ENCODE results near the gene CAMKMT.
"Not testable (repeated sequence)": the region's sequence is repeated elsewhere in the genome, so short reads cannot be mapped to it uniquely, and the experiment has no call there.

CAMKMT gene

GRCh38 chr2:44360749-44361329 is 908 bp upstream of the CAMKMT start:
- peak; percentile 9 for DNase-seq (ENCODE audit: low spot score)

GRCh38 chr2:44362207-44363015 is 664 bp downstream of the CAMKMT start:
- DNase-seq (ENCODE audit: low spot score) = peak; percentile 32

- DNase-seq (ENCODE audit: low spot score) = no peak
Measured at GRCh38 chr2:44364604-44365003, 2.9 kb downstream of the CAMKMT start.

- no peak for DNase-seq (ENCODE audit: low spot score)
Measured at GRCh38 chr2:44367591-44367990, 5.8 kb downstream of the CAMKMT start.

GRCh38 chr2:44369392-44369791 is 7.6 kb downstream of the CAMKMT start:
- no peak for DNase-seq (ENCODE audit: low spot score)

- no peak for DNase-seq (ENCODE audit: low spot score)
Measured at GRCh38 chr2:44371445-44371844, 9.7 kb downstream of the CAMKMT start.

- DNase-seq (ENCODE audit: low spot score) = no peak
Measured at GRCh38 chr2:44372246-44372645, 10.5 kb downstream of the CAMKMT start.

- no peak for DNase-seq (ENCODE audit: low spot score)
Measured at GRCh38 chr2:44377486-44377885, 15.7 kb downstream of the CAMKMT start.

GRCh38 chr2:44385226-44385625 is 23.5 kb downstream of the CAMKMT start:
- DNase-seq (ENCODE audit: low spot score) = not testable (repeated sequence)

- DNase-seq (ENCODE audit: low spot score) = no peak
Measured at GRCh38 chr2:44388877-44389276, 27.1 kb downstream of the CAMKMT start.

- no peak for DNase-seq (ENCODE audit: low spot score)
Measured at GRCh38 chr2:44389895-44390294, 28.1 kb downstream of the CAMKMT start.

- peak; percentile 9 for DNase-seq (ENCODE audit: low spot score)
Measured at GRCh38 chr2:44392338-44392943, 30.7 kb downstream of the CAMKMT start.

GRCh38 chr2:44397447-44398175 is 35.9 kb downstream of the CAMKMT start:
- DNase-seq (ENCODE audit: low spot score) = no peak

- DNase-seq (ENCODE audit: low spot score) = no peak
Measured at GRCh38 chr2:44398243-44398897, 36.6 kb downstream of the CAMKMT start.

- no peak for DNase-seq (ENCODE audit: low spot score)
Measured at GRCh38 chr2:44420725-44421124, 59.0 kb downstream of the CAMKMT start.

GRCh38 chr2:44424211-44424610 is 62.5 kb downstream of the CAMKMT start:
- DNase-seq (ENCODE audit: low spot score) = no peak

- DNase-seq (ENCODE audit: low spot score) = peak; percentile 8
Measured at GRCh38 chr2:44429034-44429433, 67.3 kb downstream of the CAMKMT start.

GRCh38 chr2:44430342-44430741 is 68.6 kb downstream of the CAMKMT start:
- DNase-seq (ENCODE audit: low spot score) = no peak

- no peak for DNase-seq (ENCODE audit: low spot score)
Measured at GRCh38 chr2:44433895-44434294, 72.1 kb downstream of the CAMKMT start.

GRCh38 chr2:44441200-44441599 is 79.5 kb downstream of the CAMKMT start:
- no peak for DNase-seq (ENCODE audit: low spot score)

GRCh38 chr2:44442019-44442418 is 80.3 kb downstream of the CAMKMT start:
- no peak for DNase-seq (ENCODE audit: low spot score)

- no peak for DNase-seq (ENCODE audit: low spot score)
Measured at GRCh38 chr2:44443517-44443916, 81.8 kb downstream of the CAMKMT start.

All from hepatic stellate cell (primary cell).